Chondrocyte (in vitro differentiated cells): ENCODE measurements around the gene B3GALT6. TPM values are rescaled to one million over a fixed set of nuclear protein-coding genes. Genes with fewer than 3 reads are reported as not detected.

Experiments used
- DNase-seq: peaks from one replicate; pipeline ENCODE4 v3.0.0; 2021; ENCODE audit warnings: mixed read lengths, low spot score
- H3K27ac Mint-ChIP-seq: one replicate; pipeline ENCODE4 v1.8.0; 2021; ENCODE audit warnings: mild to moderate bottlenecking, moderate library complexity, mixed read lengths; ENCODE audit not compliant: unreplicated experiment
- H3K27me3 Mint-ChIP-seq: 2 replicates; pipeline ENCODE4 v1.8.0; 2021; ENCODE audit warnings: low read depth, mixed read lengths
- H3K36me3 Mint-ChIP-seq: 2 replicates; pipeline ENCODE4 v1.8.0; 2021; ENCODE audit warnings: low read depth, mixed read lengths
- H3K4me1 Mint-ChIP-seq: 2 replicates; pipeline ENCODE4 v1.8.0; 2021; ENCODE audit warnings: low read depth, mild to moderate bottlenecking, mixed read lengths
- H3K4me3 Mint-ChIP-seq: one replicate; pipeline ENCODE4 v1.8.0; 2021; ENCODE audit warnings: mild to moderate bottlenecking, moderate library complexity, mixed read lengths; ENCODE audit not compliant: unreplicated experiment
- H3K9me3 Mint-ChIP-seq: 2 replicates; pipeline ENCODE4 v1.8.0; 2021; ENCODE audit warnings: low read depth, mixed read lengths
- CTCF ChIP-seq: fragments of 200-600 bp; sonication (generic); IDR thresholded peaks from 2 replicates; pipeline ENCODE4 v1.5.0; 2021; ENCODE audit warnings: antibody characterized with exemption, mild to moderate bottlenecking, moderate library complexity
- total RNA-seq: library from RNA; stranded (reverse); gene quantifications from 3 replicates; pipeline ENCODE4 v1.2.1, GENCODE V29; 2021

B3GALT6 gene
- total RNA-seq, 1 donor from 2014 or later: 39.6 TPM

GRCh38 chr1:1275836-1276235 lies 43.8 kb downstream of the B3GALT6 start:
- Mint-ChIP-seq H3K36me3 (no peaks in the 10 kb centered on the region), H3K4me3 (peak overlapping the region; percentile 22), H3K4me1 (peaks cover 29% of the 10 kb centered on the region), H3K27me3 (no peaks in the 10 kb centered on the region), H3K27ac (peak overlapping the region; percentile 58), H3K9me3 (no peaks in the 10 kb centered on the region)
- DNase-seq: no peak
- TF ChIP-seq CTCF: no peak

GRCh38 chr1:1278620-1279019 lies 46.6 kb downstream of the B3GALT6 start:
- DNase-seq: no peak
- no peaks in the 10 kb centered on the region for H3K9me3 Mint-ChIP-seq
- H3K4me3 Mint-ChIP-seq: no peak overlapping the region
- no peak overlapping the region for H3K27ac Mint-ChIP-seq
- no peak for TF ChIP-seq CTCF
- H3K4me1 Mint-ChIP-seq: peaks cover 8% of the 10 kb centered on the region
- no peaks in the 10 kb centered on the region for H3K27me3 Mint-ChIP-seq
- no peaks in the 10 kb centered on the region for H3K36me3 Mint-ChIP-seq

GRCh38 chr1:1279028-1279427 lies 47.0 kb downstream of the B3GALT6 start:
- H3K27ac Mint-ChIP-seq: no peak overlapping the region
- no peaks in the 10 kb centered on the region for H3K27me3 Mint-ChIP-seq
- no peak overlapping the region for H3K4me3 Mint-ChIP-seq
- no peak for TF ChIP-seq CTCF
- H3K9me3 Mint-ChIP-seq: no peaks in the 10 kb centered on the region
- peaks cover 8% of the 10 kb centered on the region for H3K4me1 Mint-ChIP-seq
- no peaks in the 10 kb centered on the region for H3K36me3 Mint-ChIP-seq
- DNase-seq: no peak

- no peak for DNase-seq
- TF ChIP-seq CTCF: no peak
- Mint-ChIP-seq H3K4me3 (no peak overlapping the region), H3K27me3 (no peaks in the 10 kb centered on the region), H3K36me3 (no peaks in the 10 kb centered on the region), H3K27ac (no peak overlapping the region), H3K9me3 (no peaks in the 10 kb centered on the region), H3K4me1 (no peaks in the 10 kb centered on the region)
Measured at GRCh38 chr1:1280782-1281481, 48.9 kb downstream of the B3GALT6 start.

GRCh38 chr1:1281533-1282321 lies 49.7 kb downstream of the B3GALT6 start:
- DNase-seq: no peak
- Mint-ChIP-seq H3K4me3 (no peak overlapping the region), H3K27ac (no peak overlapping the region)

More at GRCh38 chr1:1281533-1282321, 49.7 kb downstream of the B3GALT6 start:
- H3K9me3 Mint-ChIP-seq: no peaks in the 10 kb centered on the region
- H3K36me3 Mint-ChIP-seq: no peaks in the 10 kb centered on the region
- no peaks in the 10 kb centered on the region for H3K27me3 Mint-ChIP-seq
- no peaks in the 10 kb centered on the region for H3K4me1 Mint-ChIP-seq
- TF ChIP-seq CTCF: no peak
